PC-3 (cell line): Measurements from ENCODE around the gene BCL11B. TPM values are rescaled to one million over a fixed set of nuclear protein-coding genes. Genes with fewer than 3 reads are reported as not detected.

ENCODE experiments used
- ATAC-seq: fragments of 200-7000 bp; cut with Tn5 transposase; 2 replicates; pipeline ENCODE4 v1.9.1; 2020; ENCODE audit warnings: mild to moderate bottlenecking, moderate library complexity
- BruUV-seq: library from RNA; stranded (reverse); fragments of 400-500 nt; replicated peaks from 2 replicates; lab custom pipeline; 2021; lab: Mats Ljungman, UMichigan
- CTCF ChIA-PET: fragments of 300-600 bp; sonication (Branson Sonifier 250); formaldehyde crosslinking; loops from one replicate; lab custom pipeline; 2022; ENCODE audit warnings: antibody characterized with exemption; lab: Charles Lee
- POLR2A ChIA-PET: fragments of 300-600 bp; sonication (Branson Sonifier 250); formaldehyde crosslinking; loops from one replicate; lab custom pipeline; 2022; ENCODE audit warnings: antibody characterized with exemption; ENCODE audit not compliant: unreplicated experiment; lab: Charles Lee
- DNase-seq: peaks from one replicate; pipeline ENCODE4 v3.0.0-alpha.2; 2015
- H2AFZ ChIP-seq: fragments of 300-600 bp; sonication (generic); 2 replicates; pipeline ENCODE4 v1.6.0; 2016; ENCODE audit warnings: antibody characterized with exemption, low read length
- H3F3A ChIP-seq: fragments of 300-600 bp; sonication (generic); one replicate; pipeline ENCODE4 v1.6.0; 2017; ENCODE audit warnings: antibody characterized with exemption, low read length, control low read depth, mild to moderate bottlenecking; ENCODE audit not compliant: unreplicated experiment
- H3K27ac ChIP-seq: fragments of 300-600 bp; sonication (generic); 2 replicates; pipeline ENCODE4 v1.5.1; 2016; ENCODE audit warnings: mild to moderate bottlenecking, low read length
- H3K27me3 ChIP-seq: fragments of 300-600 bp; sonication (generic); 2 replicates; pipeline ENCODE4 v1.6.1; 2016; ENCODE audit warnings: low read length, mixed read lengths
- H3K36me3 ChIP-seq: fragments of 300-600 bp; sonication (generic); 2 replicates; pipeline ENCODE4 v1.6.1; 2016; ENCODE audit warnings: low read depth, mixed run types, low read length, mixed read lengths
- H3K4me1 ChIP-seq: fragments of 300-600 bp; sonication (generic); 2 replicates; pipeline ENCODE4 v1.5.1; 2016; ENCODE audit warnings: low read length; ENCODE audit not compliant: insufficient read depth
- H3K4me2 ChIP-seq: fragments of 300-600 bp; sonication (generic); 2 replicates; pipeline ENCODE4 v1.6.0; 2016; ENCODE audit warnings: low read length
- H3K4me3 ChIP-seq: fragments of 300-600 bp; sonication (generic); 2 replicates; pipeline ENCODE4 v1.5.1; 2016; ENCODE audit warnings: mild to moderate bottlenecking, low read length, mixed read lengths
- H3K79me2 ChIP-seq: fragments of 300-600 bp; sonication (generic); 2 replicates; pipeline ENCODE4 v1.6.1; 2017; ENCODE audit warnings: low read length, mixed read lengths
- H3K9ac ChIP-seq: fragments of 300-600 bp; sonication (generic); 2 replicates; pipeline ENCODE4 v1.6.0; 2016; ENCODE audit warnings: mild to moderate bottlenecking, low read length
- H3K9me2 ChIP-seq: fragments of 300-600 bp; sonication (generic); replicated peaks from 2 replicates; pipeline ENCODE4 v1.6.1; 2016; ENCODE audit warnings: mixed run types, low read length, mixed read lengths
- H3K9me3 ChIP-seq: fragments of 300-600 bp; sonication (generic); 2 replicates; pipeline ENCODE4 v1.6.1; 2016; ENCODE audit warnings: low read length, mixed read lengths
- H4K20me1 ChIP-seq: fragments of 300-600 bp; sonication (generic); 2 replicates; pipeline ENCODE4 v1.6.1; 2016; ENCODE audit warnings: low read length, mixed read lengths
- CTCF ChIP-seq: fragments of 300-600 bp; sonication (generic); conservative IDR thresholded peaks from 2 replicates; pipeline ENCODE4 v1.5.1; 2017; ENCODE audit warnings: antibody characterized with exemption, low read depth, mild to moderate bottlenecking, low read length
- EZH2 ChIP-seq: fragments of 300-600 bp; sonication (generic); IDR thresholded peaks from one replicate; pipeline ENCODE4 v1.6.1; 2017; ENCODE audit warnings: antibody characterized with exemption, mild to moderate bottlenecking, low read length; ENCODE audit not compliant: unreplicated experiment
- EZH2phosphoT487 ChIP-seq: fragments of 300-600 bp; sonication (generic); IDR thresholded peaks from 2 replicates; pipeline ENCODE4 v1.6.1; 2018; ENCODE audit warnings: mild to moderate bottlenecking, antibody characterized with exemption, low read length, borderline replicate concordance
- intact Hi-C: fragments of 100-400 bp; cut with micrococcal nuclease; formaldehyde crosslinking; loops from 2 replicates; pipeline ENCODE4 v1.9.0; 2023
- total RNA-seq: library from RNA; depleted of rRNA; stranded (reverse); fragments of >200 nt; gene quantifications from 2 replicates; pipeline ENCODE4 v1.2.3, GENCODE V29; 2014

Gene BCL11B
- total RNA-seq, 1 experiment from 2014 or later: 0.73 TPM

GRCh38 chr14:99182548-99183250 lies 89.3 kb downstream of the BCL11B start:
- H3K27me3 ChIP-seq: peaks cover 77% of the 10 kb centered on the region
- no peaks in the 10 kb centered on the region for H3K4me1 ChIP-seq
- H3K4me2 ChIP-seq: no peak overlapping the region
- H3K9me2 ChIP-seq: no peaks in the 10 kb centered on the region
- no peak overlapping the region for H3K9ac ChIP-seq
- intact Hi-C loops: no loop called here
- H3K79me2 ChIP-seq: no peaks in the 10 kb centered on the region
- H3K9me3 ChIP-seq: no peaks in the 10 kb centered on the region
- no peak overlapping the region for H3K27ac ChIP-seq
- H2AFZ ChIP-seq: no peak overlapping the region
- no peak overlapping the region for H3K4me3 ChIP-seq
- DNase-seq (no peak), ATAC-seq (no peak)
- H4K20me1 ChIP-seq: no peaks in the 10 kb centered on the region
- POLR2A ChIA-PET: no interaction called here
- CTCF ChIA-PET: no interaction called here
- no peaks in the 10 kb centered on the region for H3K36me3 ChIP-seq
- no TSS peak for BruUV-seq
- H3F3A ChIP-seq: no peaks in the 10 kb centered on the region
- no peak for TF ChIP-seq CTCF
- TF ChIP-seq EZH2: no peak
- no peak for TF ChIP-seq EZH2phosphoT487

GRCh38 chr14:99181804-99182520 lies 90.0 kb downstream of the BCL11B start:
- Histone ChIP-seq H3K4me1 (no peaks in the 10 kb centered on the region), H2AFZ (no peak overlapping the region), H3K4me3 (no peak overlapping the region), H3K4me2 (no peak overlapping the region), H3K9me3 (no peaks in the 10 kb centered on the region), H3K9me2 (no peaks in the 10 kb centered on the region), H4K20me1 (no peaks in the 10 kb centered on the region), H3K79me2 (no peaks in the 10 kb centered on the region), H3F3A (no peaks in the 10 kb centered on the region), H3K9ac (no peak overlapping the region), H3K27ac (no peak overlapping the region), H3K36me3 (no peaks in the 10 kb centered on the region), H3K27me3 (peaks cover 72% of the 10 kb centered on the region)
- TF ChIP-seq CTCF (no peak), EZH2 (no peak), EZH2phosphoT487 (no peak)
- no TSS peak for BruUV-seq
- ChIA-PET CTCF (no interaction called here), POLR2A (no interaction called here)
- no peak for DNase-seq
- ATAC-seq: no peak
- intact Hi-C loops: no loop called here

GRCh38 chr14:99181241-99181640 lies 90.8 kb downstream of the BCL11B start:
- no peaks in the 10 kb centered on the region for H3F3A ChIP-seq
- no peak overlapping the region for H2AFZ ChIP-seq
- no peak overlapping the region for H3K9ac ChIP-seq
- no peak overlapping the region for H3K27ac ChIP-seq
- H3K27me3 ChIP-seq: peaks cover 65% of the 10 kb centered on the region
- ChIA-PET POLR2A (no interaction called here), CTCF (no interaction called here)
- no peaks in the 10 kb centered on the region for H3K9me3 ChIP-seq
- TF ChIP-seq EZH2phosphoT487: no peak
- TF ChIP-seq CTCF: no peak
- no peak for TF ChIP-seq EZH2
- DNase-seq (no peak), ATAC-seq (no peak)
- H3K4me1 ChIP-seq: no peaks in the 10 kb centered on the region
- BruUV-seq: no TSS peak
- intact Hi-C loops: no loop called here
- H3K9me2 ChIP-seq: no peaks in the 10 kb centered on the region
- H3K4me3 ChIP-seq: no peak overlapping the region
- no peaks in the 10 kb centered on the region for H3K36me3 ChIP-seq
- no peaks in the 10 kb centered on the region for H3K79me2 ChIP-seq
- H3K4me2 ChIP-seq: no peak overlapping the region
- no peaks in the 10 kb centered on the region for H4K20me1 ChIP-seq
